SK-N-SH (cell line): Measurements from ENCODE around the gene NUCB1. TPM values are rescaled to one million over a fixed set of nuclear protein-coding genes. Genes with fewer than 3 reads are reported as not detected.

ENCODE experiments used
- CTCF ChIA-PET: fragments of 300-600, 350-600 bp; formaldehyde crosslinking; extraction: SDS; loops from one replicate; lab custom pipeline; 2021; lab: Yijun Ruan, JAX
- POLR2A ChIA-PET: fragments of 350-600 bp; sonication (Branson Sonifier 250); formaldehyde crosslinking; extraction: SDS; loops from one replicate; lab custom pipeline; 2020; ENCODE audit warnings: antibody characterized with exemption, inconsistent platforms; lab: Yijun Ruan, JAX
- DNase-seq: peaks from one replicate; pipeline ENCODE4 v3.0.0; 2012
- H2AFZ ChIP-seq: fragments of 200-600 bp; sonication (generic); 2 replicates; pipeline ENCODE4 v1.8.1; 2016; ENCODE audit warnings: antibody characterized with exemption, mild to moderate bottlenecking, low read depth
- H3F3A ChIP-seq: fragments of 200-600 bp; sonication (generic); replicated peaks from 2 replicates; pipeline ENCODE3; 2016; ENCODE audit warnings: antibody characterized with exemption, mild to moderate bottlenecking; ENCODE audit not compliant: insufficient read depth
- H3K27ac ChIP-seq, 2 experiments: fragments of 200-500 bp in 1 of 2; fragments of 200-600 bp in 1 of 2; sonication (Bioruptor generic) in 1 of 2; sonication (generic), shearing (Covaris generic) in 1 of 2; 2 replicates each; pipeline versions ENCODE4 v1.5.1 to v1.6.1; 2014 to 2016; ENCODE audit warnings: low read depth in 2 of 2, inconsistent platforms in 1 of 2, low read length in 1 of 2, mild to moderate bottlenecking in 1 of 2, mixed read lengths in 1 of 2
- H3K27me3 ChIP-seq: fragments of 200-600 bp; sonication (generic), shearing (Covaris generic); 2 replicates; pipeline ENCODE4 v1.6.1; 2016; ENCODE audit warnings: mixed run types; ENCODE audit not compliant: insufficient read depth
- H3K36me3 ChIP-seq, 2 experiments: fragments of 200-500 bp in 1 of 2; fragments of 200-600 bp in 1 of 2; sonication (Bioruptor generic) in 1 of 2; sonication (generic) in 1 of 2; replicated peaks in 1 of 2; 2 replicates each; pipeline versions ENCODE3 to v1.5.1; 2014 to 2016; ENCODE audit warnings: low read length in 1 of 2, mild to moderate bottlenecking in 1 of 2; ENCODE audit not compliant: insufficient read depth in 2 of 2, control insufficient read depth in 1 of 2
- H3K4me1 ChIP-seq, 2 experiments: fragments of 200-500 bp in 1 of 2; fragments of 200-600 bp in 1 of 2; sonication (Bioruptor generic) in 1 of 2; sonication (generic), shearing (Covaris generic) in 1 of 2; 2 replicates each; pipeline versions ENCODE4 v1.5.1 to v1.6.1; 2014 to 2016; ENCODE audit warnings: low read depth in 1 of 2, low read length in 1 of 2, mixed run types in 1 of 2; ENCODE audit not compliant: insufficient read depth in 2 of 2, control insufficient read depth in 1 of 2
- H3K4me2 ChIP-seq: fragments of 200-600 bp; sonication (generic), shearing (Covaris generic); 2 replicates; pipeline ENCODE4 v1.6.1; 2017; ENCODE audit warnings: mixed run types
- H3K4me3 ChIP-seq, 2 experiments: fragments of 200-500 bp in 1 of 2; fragments of 200-600 bp in 1 of 2; sonication (Bioruptor generic) in 1 of 2; sonication (generic), shearing (Covaris generic) in 1 of 2; 2 replicates each; pipeline versions ENCODE4 v1.5.1 to v1.8.1; 2014 to 2016; ENCODE audit warnings: low read depth in 2 of 2, inconsistent platforms in 1 of 2, low read length in 1 of 2, mild to moderate bottlenecking in 1 of 2, mixed read lengths in 1 of 2, moderate library complexity in 1 of 2
- H3K79me2 ChIP-seq: fragments of 200-600 bp; sonication (generic); 2 replicates; pipeline ENCODE4 v1.8.1; 2017; ENCODE audit warnings: mild to moderate bottlenecking; ENCODE audit not compliant: insufficient read depth
- H3K9ac ChIP-seq: fragments of 200-600 bp; sonication (generic); 2 replicates; pipeline ENCODE4 v1.6.1; 2017; ENCODE audit warnings: mixed run types
- H3K9me2 ChIP-seq: fragments of 200-600 bp; sonication (generic); 2 replicates; pipeline ENCODE4 v1.6.1; 2017; ENCODE audit warnings: mixed run types
- H3K9me3 ChIP-seq: fragments of 200-600 bp; sonication (generic); 2 replicates; pipeline ENCODE4 v1.6.1; 2017; ENCODE audit warnings: mixed run types, mild to moderate bottlenecking, moderate library complexity
- H4K20me1 ChIP-seq: fragments of 200-600 bp; sonication (generic); 2 replicates; pipeline ENCODE4 v1.6.1; 2017; ENCODE audit warnings: mild to moderate bottlenecking, mixed run types; ENCODE audit not compliant: insufficient read depth
- FOXJ3 ChIP-seq: sonication (generic); formaldehyde crosslinking; IDR thresholded peaks from 2 replicates; pipeline ENCODE4 v1.5.1; 2020; ENCODE audit warnings: mild to moderate bottlenecking, missing genetic modification reagents
- FOXM1 ChIP-seq: IDR thresholded peaks from 2 replicates; pipeline ENCODE4 v1.4.0; 2012; ENCODE audit warnings: low read depth, mild to moderate bottlenecking
- GABPA ChIP-seq: IDR thresholded peaks from 2 replicates; pipeline ENCODE4 v1.4.0; 2012; ENCODE audit warnings: low read depth, mild to moderate bottlenecking
- GATA2 ChIP-seq: sonication (generic); formaldehyde crosslinking; IDR thresholded peaks from 2 replicates; pipeline ENCODE4 v1.5.0; 2020; ENCODE audit warnings: mild to moderate bottlenecking, missing genetic modification reagents
- IRF3 ChIP-seq: fragments of 150-350 bp; IDR thresholded peaks from 2 replicates; pipeline ENCODE4 v1.6.1; 2016; ENCODE audit warnings: mild to moderate bottlenecking, low read depth, low read length
- MEF2A ChIP-seq: IDR thresholded peaks from 2 replicates; pipeline ENCODE4 v1.4.0; 2012; ENCODE audit warnings: low read depth, borderline replicate concordance
- MXI1 ChIP-seq: IDR thresholded peaks from 2 replicates; pipeline ENCODE4 v1.6.1; 2012; ENCODE audit warnings: mild to moderate bottlenecking, low read depth, low read length, improper control_type of control experiment
- NFIC ChIP-seq: IDR thresholded peaks from 2 replicates; pipeline ENCODE4 v1.4.0; 2012; ENCODE audit warnings: borderline replicate concordance
- NRF1 ChIP-seq: IDR thresholded peaks from 2 replicates; pipeline ENCODE4 v1.6.1; 2012; ENCODE audit warnings: low read depth, mild to moderate bottlenecking, low read length
- POLR2AphosphoS5 ChIP-seq: IDR thresholded peaks from 2 replicates; pipeline ENCODE4 v1.6.1; 2012; ENCODE audit warnings: low read depth, low read length
- RAD21 ChIP-seq: IDR thresholded peaks from 2 replicates; pipeline ENCODE4 v1.6.1; 2012; ENCODE audit warnings: mild to moderate bottlenecking, low read length
- RCOR1 ChIP-seq: fragments of 150-350 bp; IDR thresholded peaks from 2 replicates; pipeline ENCODE4 v1.6.1; 2017; ENCODE audit warnings: antibody characterized with exemption, low read length
- RFX5 ChIP-seq: IDR thresholded peaks from 2 replicates; pipeline ENCODE4 v1.6.1; 2012; ENCODE audit warnings: mild to moderate bottlenecking, improper control_type of control experiment, low read length
- RXRA ChIP-seq: IDR thresholded peaks from 2 replicates; pipeline ENCODE4 v1.4.0; 2012; ENCODE audit warnings: low read depth, mild to moderate bottlenecking, borderline replicate concordance
- SIN3A ChIP-seq: IDR thresholded peaks from 2 replicates; pipeline ENCODE4 v1.6.1; 2012; ENCODE audit warnings: low read depth, mild to moderate bottlenecking, low read length, moderate library complexity, borderline replicate concordance
- SMC3 ChIP-seq: IDR thresholded peaks from 2 replicates; pipeline ENCODE4 v1.6.1; 2012; ENCODE audit warnings: low read depth, low read length, improper control_type of control experiment
- TEAD4 ChIP-seq: IDR thresholded peaks from 2 replicates; pipeline ENCODE4 v1.4.0; 2012; ENCODE audit warnings: mild to moderate bottlenecking, borderline replicate concordance; ENCODE audit not compliant: insufficient read depth
- YY1 ChIP-seq: IDR thresholded peaks from 2 replicates; pipeline ENCODE4 v1.4.0; 2012; ENCODE audit warnings: low read depth, mild to moderate bottlenecking
- WGBS: methylation state at CpG from one replicate; pipeline ENCODE4 v1.1.6; 2017; ENCODE audit warnings: low lambda C conversion rate; 5-methylcytosine and 5-hydroxymethylcytosine counted together
- polyA plus RNA-seq, 3 experiments: library from polyadenylated mRNA; depleted of rRNA; stranded (reverse); fragments of >200 nt; gene quantifications; 2 replicates each; pipeline ENCODE4 v1.2.3, GENCODE V29; 2012
- TF ChIP-seq, protein P1 (sequence below): IDR thresholded peaks from 2 replicates; pipeline ENCODE4 v1.4.0; 2012; ENCODE audit warnings: low read depth
- TF ChIP-seq, protein P2 (sequence below): fragments of 200-600 bp; sonication (generic); IDR thresholded peaks from 2 replicates; pipeline ENCODE4 v1.6.1; 2017; ENCODE audit warnings: antibody characterized with exemption, mild to moderate bottlenecking, moderate library complexity

The NUCB1 gene
- polyA plus RNA-seq, 1 of the 3 experiments (the other 2 are of a cell fraction), result 397 TPM

DNA sequence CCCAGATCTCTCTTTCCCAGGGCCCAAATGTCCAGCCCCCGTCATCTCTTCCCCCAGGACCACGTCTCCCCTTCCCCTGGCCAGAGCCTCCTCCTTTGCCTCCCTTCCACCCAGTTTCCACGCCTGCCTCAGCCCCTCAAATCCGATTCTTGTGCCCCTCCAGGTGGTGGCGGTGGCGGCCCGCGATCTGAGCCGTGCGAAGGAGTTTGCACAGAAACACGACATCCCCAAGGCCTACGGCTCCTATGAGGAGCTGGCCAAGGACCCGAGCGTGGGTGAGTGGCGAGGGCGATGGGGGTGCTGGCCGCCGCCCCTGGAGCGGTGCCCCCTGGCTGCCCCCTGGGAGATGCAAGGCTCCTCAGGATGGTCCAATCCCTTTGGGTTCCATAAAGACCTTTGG, 34.7 kb downstream of the NUCB1 start:
- peaks cover 3 to 9% of the 10 kb centered on the region in 2 experiments; a peak in 1 of 4 replicates for H3K4me1 ChIP-seq
- no peak overlapping the region for H2AFZ ChIP-seq
- H3K9ac ChIP-seq, result no peak overlapping the region
- no peaks in the 10 kb centered on the region for H3K9me2 ChIP-seq
- H3K27me3 ChIP-seq, result no peaks in the 10 kb centered on the region
- H3K4me2 ChIP-seq, result no peak overlapping the region
- TF ChIP-seq NRF1, result no peak
- H3K27ac ChIP-seq, result no peak overlapping the region
- CTCF ChIA-PET, result no interaction called here
- H3K9me3 ChIP-seq, result no peaks in the 10 kb centered on the region
- POLR2A ChIA-PET, result no interaction called here
- no peak overlapping the region for H3K4me3 ChIP-seq
- no peak for DNase-seq
- 93% methylated on average over 19 of the region's 19 CpGs for WGBS
- H3K36me3 ChIP-seq, result no peaks in the 10 kb centered on the region
- no peaks in the 10 kb centered on the region for H3K79me2 ChIP-seq
- no peaks in the 10 kb centered on the region for H4K20me1 ChIP-seq
- peaks cover 9% of the 10 kb centered on the region for H3F3A ChIP-seq

- peaks cover 9% of the 10 kb centered on the region for H3F3A ChIP-seq
- DNase-seq, result no peak
- 96% methylated on average over 23 of the region's 25 CpGs for WGBS
- H3K9ac ChIP-seq, result no peak overlapping the region
- no peak overlapping the region for H3K4me2 ChIP-seq
- peaks cover 3 to 9% of the 10 kb centered on the region in 2 experiments; a peak in 1 of 4 replicates for H3K4me1 ChIP-seq
- no peaks in the 10 kb centered on the region for H3K9me2 ChIP-seq
- no peaks in the 10 kb centered on the region for H3K79me2 ChIP-seq
- H2AFZ ChIP-seq, result no peak overlapping the region
- no peak for TF ChIP-seq GABPA
- TF ChIP-seq, protein P1, sequence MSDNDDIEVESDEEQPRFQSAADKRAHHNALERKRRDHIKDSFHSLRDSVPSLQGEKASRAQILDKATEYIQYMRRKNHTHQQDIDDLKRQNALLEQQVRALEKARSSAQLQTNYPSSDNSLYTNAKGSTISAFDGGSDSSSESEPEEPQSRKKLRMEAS, result no peak
- TF ChIP-seq GATA2 (CRISPR knock-in tag), result no peak
- TF ChIP-seq YY1, result no peak
- no peak for TF ChIP-seq FOXM1
- TF ChIP-seq SIN3A, result no peak
- no peak for TF ChIP-seq TEAD4
- no peak for TF ChIP-seq RAD21
- TF ChIP-seq, protein P2, sequence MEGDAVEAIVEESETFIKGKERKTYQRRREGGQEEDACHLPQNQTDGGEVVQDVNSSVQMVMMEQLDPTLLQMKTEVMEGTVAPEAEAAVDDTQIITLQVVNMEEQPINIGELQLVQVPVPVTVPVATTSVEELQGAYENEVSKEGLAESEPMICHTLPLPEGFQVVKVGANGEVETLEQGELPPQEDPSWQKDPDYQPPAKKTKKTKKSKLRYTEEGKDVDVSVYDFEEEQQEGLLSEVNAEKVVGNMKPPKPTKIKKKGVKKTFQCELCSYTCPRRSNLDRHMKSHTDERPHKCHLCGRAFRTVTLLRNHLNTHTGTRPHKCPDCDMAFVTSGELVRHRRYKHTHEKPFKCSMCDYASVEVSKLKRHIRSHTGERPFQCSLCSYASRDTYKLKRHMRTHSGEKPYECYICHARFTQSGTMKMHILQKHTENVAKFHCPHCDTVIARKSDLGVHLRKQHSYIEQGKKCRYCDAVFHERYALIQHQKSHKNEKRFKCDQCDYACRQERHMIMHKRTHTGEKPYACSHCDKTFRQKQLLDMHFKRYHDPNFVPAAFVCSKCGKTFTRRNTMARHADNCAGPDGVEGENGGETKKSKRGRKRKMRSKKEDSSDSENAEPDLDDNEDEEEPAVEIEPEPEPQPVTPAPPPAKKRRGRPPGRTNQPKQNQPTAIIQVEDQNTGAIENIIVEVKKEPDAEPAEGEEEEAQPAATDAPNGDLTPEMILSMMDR, result no peak
- H3K27me3 ChIP-seq, result no peaks in the 10 kb centered on the region
- ChIA-PET POLR2A (interaction anchor here (0.7 kb wide), 1 partner anchor 11 kb away, joined by 3 read pairs; no protein-coding TSS in a partner anchor), CTCF (no interaction called here)
- H4K20me1 ChIP-seq, result no peaks in the 10 kb centered on the region
- no peak overlapping the region for H3K27ac ChIP-seq
- no peak overlapping the region for H3K4me3 ChIP-seq
- H3K36me3 ChIP-seq, result no peaks in the 10 kb centered on the region
- no peaks in the 10 kb centered on the region for H3K9me3 ChIP-seq
These were observed 35.8 kb downstream of the NUCB1 start for GRCh38 chr19:48935864-48936263.

DNA sequence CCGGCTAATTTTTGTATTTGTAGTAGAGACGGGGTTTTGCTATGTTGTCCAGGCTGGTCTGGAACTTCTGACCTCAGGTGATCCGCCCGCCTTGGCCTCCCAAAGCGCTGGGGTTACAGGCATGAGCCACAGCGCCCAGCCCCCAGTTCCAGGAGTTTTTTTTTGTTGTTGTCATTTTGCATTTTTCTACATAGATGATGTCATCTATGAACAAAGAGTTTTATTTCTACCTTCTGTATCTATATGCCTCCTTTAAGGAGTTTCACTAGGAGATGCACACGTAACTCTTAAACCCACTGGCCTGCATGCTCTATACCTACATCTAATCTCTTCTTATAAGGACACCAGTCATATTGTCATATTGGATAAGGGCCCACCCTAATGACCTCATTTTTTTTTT, 38.1 kb downstream of the NUCB1 start:
- Histone ChIP-seq H3K4me3 (no peak overlapping the region), H4K20me1 (no peaks in the 10 kb centered on the region), H3F3A (peaks cover 5% of the 10 kb centered on the region), H3K9me3 (no peaks in the 10 kb centered on the region), H3K36me3 (no peaks in the 10 kb centered on the region), H3K27me3 (no peaks in the 10 kb centered on the region), H3K4me1 (peaks cover 0 to 5% of the 10 kb centered on the region in 2 experiments; a peak in 1 of 4 replicates), H3K9ac (no peak overlapping the region), H3K4me2 (no peak overlapping the region), H3K9me2 (no peaks in the 10 kb centered on the region), H2AFZ (no peak overlapping the region), H3K27ac (no peak overlapping the region), H3K79me2 (no peaks in the 10 kb centered on the region)
- no peak for DNase-seq
- POLR2A ChIA-PET, result interaction anchor here (0.7 kb wide), 1 partner anchor 60 kb away, joined by 3 read pairs; no protein-coding TSS in a partner anchor
- WGBS, result 89% methylated on average over 7 of the region's 7 CpGs
- CTCF ChIA-PET, result no interaction called here
- TF ChIP-seq SMC3 (no peak), MEF2A (no peak), GATA2 (CRISPR knock-in tag) (no peak), FOXJ3 (CRISPR knock-in tag) (no peak), RCOR1 (no peak), IRF3 (no peak), POLR2AphosphoS5 (no peak), FOXM1 (no peak), RXRA (no peak), YY1 (no peak), RFX5 (no peak), MXI1 (no peak), NFIC (no peak)
